NCI-H2227 (cell line): Measurements from ENCODE around the gene ADCY3.

Source experiments
- DNase-seq: peaks from one replicate; lab custom pipeline; 2025; ENCODE audit not compliant: unreplicated experiment; lab: John Stamatoyannopoulos, UW

The ADCY3 gene

GRCh38 chr2:24906466-24906865 lies 13.6 kb downstream of the ADCY3 start:
- no peak for DNase-seq

GRCh38 chr2:24903161-24904103 lies 16.6 kb downstream of the ADCY3 start:
- no peak for DNase-seq

GRCh38 chr2:24899361-24899910 lies 20.6 kb downstream of the ADCY3 start:
- no peak for DNase-seq

- DNase-seq: no peak
These were observed 21.6 kb downstream of the ADCY3 start for GRCh38 chr2:24898122-24899109.

- DNase-seq: no peak
These were observed 25.3 kb downstream of the ADCY3 start for GRCh38 chr2:24894750-24895149.

GRCh38 chr2:24893934-24894333 lies 26.1 kb downstream of the ADCY3 start:
- no peak for DNase-seq

- no peak for DNase-seq
These were observed 27.1 kb downstream of the ADCY3 start for GRCh38 chr2:24892928-24893327.

GRCh38 chr2:24891201-24891600 lies 28.8 kb downstream of the ADCY3 start:
- no peak for DNase-seq

GRCh38 chr2:24889221-24889620 lies 30.8 kb downstream of the ADCY3 start:
- DNase-seq: no peak

GRCh38 chr2:24888177-24888576 lies 31.9 kb downstream of the ADCY3 start:
- DNase-seq: no peak

- no peak for DNase-seq
These were observed 32.6 kb downstream of the ADCY3 start for GRCh38 chr2:24887307-24887874.

- DNase-seq: no peak
These were observed 33.2 kb downstream of the ADCY3 start for GRCh38 chr2:24886691-24887304.

- no peak for DNase-seq
These were observed 33.9 kb downstream of the ADCY3 start for GRCh38 chr2:24886126-24886501.

- DNase-seq: no peak
These were observed 34.6 kb downstream of the ADCY3 start for GRCh38 chr2:24885221-24886125.

GRCh38 chr2:24883946-24884345 lies 36.1 kb downstream of the ADCY3 start:
- no peak for DNase-seq

- no peak for DNase-seq
These were observed 38.4 kb downstream of the ADCY3 start for GRCh38 chr2:24881623-24882022.

- DNase-seq: no peak
These were observed 38.9 kb downstream of the ADCY3 start for GRCh38 chr2:24881158-24881557.

- DNase-seq: no peak
These were observed 41.7 kb downstream of the ADCY3 start for GRCh38 chr2:24878341-24878740.

- no peak for DNase-seq
These were observed 42.4 kb downstream of the ADCY3 start for GRCh38 chr2:24877646-24878045.

- no peak for DNase-seq
These were observed 43.0 kb downstream of the ADCY3 start for GRCh38 chr2:24877067-24877466.
